GM13976 (cell line): ENCODE measurements around the gene AKR1C8.
"Not testable (repeated sequence)": the region's sequence is repeated elsewhere in the genome, so short reads cannot be mapped to it uniquely, and the experiment has no call there.

Experiments used
- DNase-seq: peaks from one replicate; pipeline ENCODE4 v3.0.0; 2012; ENCODE audit warnings: low spot score
- CTCF ChIP-seq: IDR thresholded peaks from 2 replicates; pipeline ENCODE4 v1.5.1; 2012; ENCODE audit warnings: borderline replicate concordance, mild to moderate bottlenecking; ENCODE audit not compliant: insufficient read depth; ENCODE audit errors: extremely low read depth, missing control alignments, control extremely low read depth
- in situ Hi-C: fragments of 300-500 bp; cut with MboI; formaldehyde crosslinking; loops from one replicate; pipeline ENCODE4 v1.12.0; 2022; ENCODE audit warnings: low sequenced_read_pairs, mixed read lengths, inconsistent platforms; ENCODE audit not compliant: unreplicated experiment

AKR1C8 gene

GRCh38 chr10:5195727-5196374 is 10.9 kb upstream of the AKR1C8 start:
- in situ Hi-C loops, result no loop called here
- TF ChIP-seq CTCF, result no peak
- DNase-seq, result no peak

- no peak for TF ChIP-seq CTCF
- in situ Hi-C loops, result no loop called here
- no peak for DNase-seq
Measured at GRCh38 chr10:5194431-5194830, 9.5 kb upstream of the AKR1C8 start.

- TF ChIP-seq CTCF, result no peak
- in situ Hi-C loops, result no loop called here
Measured at GRCh38 chr10:5188358-5188757, 3.4 kb upstream of the AKR1C8 start.

GRCh38 chr10:5187867-5188266 is 2.9 kb upstream of the AKR1C8 start:
- in situ Hi-C loops, result no loop called here
- no peak for DNase-seq
- TF ChIP-seq CTCF, result no peak

More at GRCh38 chr10:5188358-5188757, 3.4 kb upstream of the AKR1C8 start:
- no peak for DNase-seq

- TF ChIP-seq CTCF, result no peak
- in situ Hi-C loops, result no loop called here
Measured at GRCh38 chr10:5183923-5184322, 1.0 kb downstream of the AKR1C8 start.

GRCh38 chr10:5180503-5180902 is 4.4 kb downstream of the AKR1C8 start:
- DNase-seq, in situ Hi-C loops: not testable (repeated sequence)

More at GRCh38 chr10:5183923-5184322, 1.0 kb downstream of the AKR1C8 start:
- no peak for DNase-seq

GRCh38 chr10:5175581-5175980 is 9.4 kb downstream of the AKR1C8 start:
- in situ Hi-C loops, DNase-seq: not testable (repeated sequence)
